Hepatocyte (in vitro differentiated cells): ENCODE data around the gene DCST1. TPM values are rescaled to one million over a fixed set of nuclear protein-coding genes. Genes with fewer than 3 reads are reported as not detected.

ENCODE experiments used
- DNase-seq: peaks from one replicate; pipeline ENCODE4 v3.0.0-alpha.2; 2016; ENCODE audit warnings: low spot score
- H2AFZ ChIP-seq: fragments of 200-600 bp; sonication (generic); 2 replicates; pipeline ENCODE4 v1.6.0; 2016; ENCODE audit warnings: antibody characterized with exemption, mild to moderate bottlenecking
- H3K27ac ChIP-seq: fragments of 200-600 bp; sonication (generic); 2 replicates; pipeline ENCODE4 v1.5.1; 2016; ENCODE audit warnings: mild to moderate bottlenecking
- H3K27me3 ChIP-seq: fragments of 200-600 bp; sonication (generic); 2 replicates; pipeline ENCODE4 v1.6.1; 2016
- H3K36me3 ChIP-seq: fragments of 200-600 bp; sonication (generic); replicated peaks from 2 replicates; pipeline ENCODE4 v1.5.1; 2016; ENCODE audit warnings: low read depth; ENCODE audit not compliant: insufficient read depth
- H3K4me1 ChIP-seq: fragments of 200-600 bp; sonication (generic); 2 replicates; pipeline ENCODE4 v1.5.1; 2016; ENCODE audit warnings: mild to moderate bottlenecking, moderate library complexity; ENCODE audit not compliant: insufficient read depth
- H3K4me2 ChIP-seq: fragments of 200-600 bp; sonication (generic); 2 replicates; pipeline ENCODE4 v1.6.0; 2016
- H3K4me3 ChIP-seq: fragments of 200-600 bp; sonication (generic); 2 replicates; pipeline ENCODE4 v1.5.1; 2016; ENCODE audit warnings: mild to moderate bottlenecking
- H3K79me2 ChIP-seq: fragments of 200-600 bp; sonication (generic); 2 replicates; pipeline ENCODE4 v1.6.0; 2017; ENCODE audit warnings: mild to moderate bottlenecking
- H3K9me2 ChIP-seq: fragments of 200-600 bp; sonication (generic); replicated peaks from 2 replicates; pipeline ENCODE4 v1.6.0; 2017; ENCODE audit warnings: mild to moderate bottlenecking; ENCODE audit not compliant: insufficient read depth
- H3K9me3 ChIP-seq: fragments of 200-600 bp; sonication (generic); 2 replicates; pipeline ENCODE4 v1.5.1; 2016; ENCODE audit warnings: low read depth, mild to moderate bottlenecking
- H4K20me1 ChIP-seq: fragments of 200-600 bp; sonication (generic); 2 replicates; pipeline ENCODE4 v1.6.0; 2016; ENCODE audit warnings: mild to moderate bottlenecking; ENCODE audit not compliant: insufficient read depth, poor library complexity, severe bottlenecking
- EZH2 ChIP-seq: fragments of 200-600 bp; sonication (generic); IDR thresholded peaks from 2 replicates; pipeline ENCODE4 v1.6.1; 2016; ENCODE audit warnings: antibody characterized with exemption, mild to moderate bottlenecking, borderline replicate concordance
- EZH2phosphoT487 ChIP-seq: fragments of 200-600 bp; sonication (generic); IDR thresholded peaks from one replicate; pipeline ENCODE4 v1.6.1; 2018; ENCODE audit warnings: antibody characterized with exemption, mild to moderate bottlenecking, low read depth, moderate library complexity; ENCODE audit not compliant: unreplicated experiment, severe bottlenecking
- WGBS: methylation state at CpG from one replicate; pipeline ENCODE4 v1.1.6; 2016; ENCODE audit warnings: low lambda C conversion rate; ENCODE audit errors: missing lambda C conversion rate; 5-methylcytosine and 5-hydroxymethylcytosine counted together
- polyA plus RNA-seq: library from polyadenylated mRNA; unstranded; fragments of >200 nt; fragmentation: Nextera tagmentation; extraction: Ambion mirVana; gene quantifications from 2 replicates; pipeline ENCODE4 v1.2.1, GENCODE V29; 2016
- total RNA-seq: library from RNA; depleted of rRNA; stranded (reverse); fragments of >200 nt; gene quantifications from 2 replicates; pipeline ENCODE4 v1.2.3, GENCODE V29; 2014
- TF ChIP-seq, protein P1 (sequence below): fragments of 200-600 bp; sonication (generic); IDR thresholded peaks from 2 replicates; pipeline ENCODE4 v1.5.1; 2016; ENCODE audit warnings: antibody characterized with exemption, mild to moderate bottlenecking; ENCODE audit not compliant: poor library complexity

Gene DCST1
- total and polyA plus RNA-seq, 2 experiments from 2014 or later, result 0.60 TPM; not detected in 1

GRCh38 chr1:155000726-155001424 is 32.7 kb upstream of the DCST1 start:
- WGBS, result 2% methylated on average over 40 of the region's 43 CpGs
- H3K27me3 ChIP-seq, result no peaks in the 10 kb centered on the region
- peak overlapping the region; percentile 69 for H3K4me3 ChIP-seq
- DNase-seq, result peak; percentile 97
- peak overlapping the region; percentile 92 for H3K4me2 ChIP-seq
- H4K20me1 ChIP-seq, result peaks cover 10% of the 10 kb centered on the region
- H3K9me2 ChIP-seq, result no peaks in the 10 kb centered on the region
- TF ChIP-seq EZH2phosphoT487 (no peak), EZH2 (peak; percentile 30)
- TF ChIP-seq, protein P1, sequence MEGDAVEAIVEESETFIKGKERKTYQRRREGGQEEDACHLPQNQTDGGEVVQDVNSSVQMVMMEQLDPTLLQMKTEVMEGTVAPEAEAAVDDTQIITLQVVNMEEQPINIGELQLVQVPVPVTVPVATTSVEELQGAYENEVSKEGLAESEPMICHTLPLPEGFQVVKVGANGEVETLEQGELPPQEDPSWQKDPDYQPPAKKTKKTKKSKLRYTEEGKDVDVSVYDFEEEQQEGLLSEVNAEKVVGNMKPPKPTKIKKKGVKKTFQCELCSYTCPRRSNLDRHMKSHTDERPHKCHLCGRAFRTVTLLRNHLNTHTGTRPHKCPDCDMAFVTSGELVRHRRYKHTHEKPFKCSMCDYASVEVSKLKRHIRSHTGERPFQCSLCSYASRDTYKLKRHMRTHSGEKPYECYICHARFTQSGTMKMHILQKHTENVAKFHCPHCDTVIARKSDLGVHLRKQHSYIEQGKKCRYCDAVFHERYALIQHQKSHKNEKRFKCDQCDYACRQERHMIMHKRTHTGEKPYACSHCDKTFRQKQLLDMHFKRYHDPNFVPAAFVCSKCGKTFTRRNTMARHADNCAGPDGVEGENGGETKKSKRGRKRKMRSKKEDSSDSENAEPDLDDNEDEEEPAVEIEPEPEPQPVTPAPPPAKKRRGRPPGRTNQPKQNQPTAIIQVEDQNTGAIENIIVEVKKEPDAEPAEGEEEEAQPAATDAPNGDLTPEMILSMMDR, result peak; percentile 2
- peaks cover 13% of the 10 kb centered on the region for H3K4me1 ChIP-seq
- peak overlapping the region; percentile 51 for H2AFZ ChIP-seq
- H3K36me3 ChIP-seq, result no peaks in the 10 kb centered on the region
- peak overlapping the region; percentile 98 for H3K27ac ChIP-seq
- no peaks in the 10 kb centered on the region for H3K9me3 ChIP-seq
- peaks cover 35% of the 10 kb centered on the region for H3K79me2 ChIP-seq

DNA sequence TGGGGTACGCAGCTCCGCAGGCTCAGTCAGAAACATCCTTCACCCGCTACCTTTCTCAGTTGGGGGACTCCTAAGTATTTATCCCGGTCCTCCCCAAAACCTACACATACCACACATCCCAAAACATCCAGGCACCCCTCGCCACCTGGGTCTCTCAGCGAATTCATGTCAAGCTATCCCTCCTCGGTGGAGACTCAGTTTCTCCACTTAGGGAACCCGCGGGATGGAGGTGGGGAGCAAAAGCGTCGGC is 32.3 kb upstream of the DCST1 start:
- peak overlapping the region; percentile 98 for H3K27ac ChIP-seq
- H3K79me2 ChIP-seq, result peaks cover 40% of the 10 kb centered on the region
- no peak for DNase-seq
- H4K20me1 ChIP-seq, result peaks cover 10% of the 10 kb centered on the region
- H3K9me2 ChIP-seq, result no peaks in the 10 kb centered on the region
- no peaks in the 10 kb centered on the region for H3K9me3 ChIP-seq
- H3K4me1 ChIP-seq, result peaks cover 17% of the 10 kb centered on the region
- H2AFZ ChIP-seq, result peak overlapping the region; percentile 51
- H3K4me2 ChIP-seq, result peak overlapping the region; percentile 92
- H3K27me3 ChIP-seq, result no peaks in the 10 kb centered on the region
- TF ChIP-seq EZH2 (no peak), EZH2phosphoT487 (no peak)
- TF ChIP-seq, protein P1, result no peak
- under 1% methylated on average over 11 of the region's 11 CpGs for WGBS
- no peaks in the 10 kb centered on the region for H3K36me3 ChIP-seq
- H3K4me3 ChIP-seq, result peak overlapping the region; percentile 69

GRCh38 chr1:155001675-155002463 is 31.8 kb upstream of the DCST1 start:
- H3K4me2 ChIP-seq, result peak overlapping the region; percentile 95
- no peaks in the 10 kb centered on the region for H3K9me2 ChIP-seq
- 0% methylated on average over 20 of the region's 38 CpGs for WGBS
- H3K9me3 ChIP-seq, result no peaks in the 10 kb centered on the region
- peak overlapping the region; percentile 69 for H3K4me3 ChIP-seq
- no peak for TF ChIP-seq EZH2phosphoT487
- no peak for TF ChIP-seq EZH2
- TF ChIP-seq, protein P1, result peak; percentile 57
- peaks cover 17% of the 10 kb centered on the region for H3K4me1 ChIP-seq
- peak overlapping the region; percentile 98 for H3K27ac ChIP-seq
- peak overlapping the region; percentile 51 for H2AFZ ChIP-seq
- DNase-seq, result peak; percentile 99
- H3K36me3 ChIP-seq, result no peaks in the 10 kb centered on the region
- H4K20me1 ChIP-seq, result peaks cover 10% of the 10 kb centered on the region
- H3K27me3 ChIP-seq, result no peaks in the 10 kb centered on the region
- peaks cover 45% of the 10 kb centered on the region for H3K79me2 ChIP-seq
